HG02588 (cell line): ENCODE results near the gene MYMK.

Experiments
- ATAC-seq: cut with Tn5 transposase; IDR thresholded peaks from one replicate; pipeline ENCODE4 v1.9.1; 2021; ENCODE audit warnings: mild to moderate bottlenecking, moderate library complexity; ENCODE audit not compliant: unreplicated experiment

MYMK gene

DNA sequence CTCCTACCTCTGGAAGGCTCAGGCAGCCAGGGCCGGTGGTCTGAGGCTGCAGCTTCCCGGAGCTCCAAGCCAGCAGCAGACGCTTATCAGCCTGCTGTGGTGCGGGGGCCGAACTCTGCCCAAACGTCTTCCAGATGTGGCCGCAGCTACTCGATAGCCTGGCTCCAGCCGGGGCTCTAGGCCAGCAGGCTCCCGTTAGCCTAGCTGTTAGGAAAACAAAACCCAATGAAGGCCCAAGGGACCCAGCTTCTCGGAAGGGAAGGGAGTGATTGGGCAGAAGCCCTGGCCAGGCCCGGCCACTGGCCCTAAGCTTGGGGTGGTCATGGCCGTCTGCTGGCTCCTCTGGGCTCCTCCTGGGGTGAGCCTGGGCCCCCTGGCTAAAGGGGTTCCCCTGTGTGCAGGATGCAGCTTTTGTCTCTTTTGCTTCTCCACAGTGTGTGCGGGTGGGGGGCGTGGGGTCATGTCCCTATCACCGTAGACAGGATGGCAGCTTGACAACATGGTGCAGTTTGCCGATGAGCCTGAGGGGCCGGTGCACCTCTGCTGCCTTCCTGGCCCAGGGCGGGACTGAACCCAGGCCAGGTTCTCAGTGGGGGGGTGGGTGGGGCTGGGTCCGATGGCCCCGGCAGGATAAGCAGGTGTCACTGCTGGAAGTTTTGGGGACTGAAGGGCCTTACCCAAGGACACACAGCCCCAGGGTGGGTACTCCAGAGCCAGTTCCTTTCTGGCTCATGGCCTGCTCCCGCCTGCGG is 18.7 kb downstream of the MYMK start:
- no peak for ATAC-seq

DNA sequence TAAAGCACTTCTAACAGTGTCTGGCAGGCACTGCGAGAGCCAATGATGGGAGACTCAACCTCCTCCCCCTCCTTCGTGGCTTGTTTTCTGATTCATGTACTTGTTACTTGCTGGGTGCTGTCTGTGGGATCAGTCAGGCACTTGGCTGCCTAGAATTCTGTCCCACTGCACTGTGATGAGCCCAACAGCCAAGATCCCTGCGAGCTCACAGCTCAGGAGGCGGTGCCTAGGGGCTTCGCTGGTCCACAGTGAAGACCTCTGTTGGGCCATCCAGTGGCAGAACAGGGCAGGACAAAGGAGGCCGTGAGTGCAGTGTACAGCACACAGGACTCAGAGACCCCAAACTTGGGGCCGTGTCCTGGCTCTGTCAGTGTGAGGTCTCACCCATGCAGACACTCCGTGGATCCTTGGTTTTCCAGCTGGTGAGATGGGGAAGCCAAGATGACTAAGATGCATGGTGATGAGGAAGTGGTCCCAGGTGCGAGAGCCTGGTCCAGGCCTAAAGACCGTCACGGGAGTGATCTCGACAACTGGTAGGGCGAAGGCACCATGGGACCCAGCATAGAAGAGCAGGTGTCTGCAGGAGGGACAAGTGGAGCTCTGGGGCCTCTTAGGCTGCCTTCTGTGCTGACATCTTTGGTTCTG is 19.5 kb downstream of the MYMK start:
- no peak for ATAC-seq

DNA sequence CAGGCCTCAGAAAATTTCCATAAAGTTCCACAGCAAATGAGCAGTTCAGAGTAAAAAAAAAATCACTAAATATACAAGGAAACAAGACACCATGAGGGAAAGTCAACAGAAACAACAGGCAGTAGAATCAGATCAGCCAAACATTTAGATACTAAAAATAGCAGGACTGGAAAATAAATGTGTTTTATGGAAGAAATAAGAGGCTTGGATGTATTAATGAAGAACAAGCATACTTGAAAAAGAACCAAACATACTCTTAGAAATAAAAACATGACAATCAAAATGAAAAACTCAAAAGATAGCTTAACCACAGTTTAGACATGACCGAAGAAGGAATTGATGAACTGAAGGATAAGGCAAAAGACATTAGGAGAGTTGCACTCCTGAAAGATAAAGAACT is 22.6 kb downstream of the MYMK start:
- no peak for ATAC-seq

DNA sequence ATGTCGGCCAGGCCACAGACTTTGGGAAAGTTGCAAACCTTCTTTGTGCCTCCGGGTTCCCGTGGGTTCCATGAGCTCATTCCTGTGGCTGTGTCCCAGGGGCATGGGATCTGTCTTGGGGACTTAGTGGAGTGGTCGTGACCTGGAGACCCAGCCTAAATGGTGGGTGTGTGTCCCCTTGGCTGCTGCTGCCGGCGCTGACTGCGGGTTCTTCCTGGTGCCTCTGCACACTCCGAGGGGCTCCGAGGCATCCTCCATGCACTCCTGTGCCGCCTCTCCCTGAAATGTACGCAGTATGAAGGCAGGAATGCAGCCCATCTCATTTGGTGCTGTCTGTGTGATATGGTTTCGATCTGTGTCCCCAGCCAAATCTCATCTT is 24.9 kb downstream of the MYMK start:
- no peak for ATAC-seq

GRCh38 chr9:133499132-133499891 is 25.4 kb downstream of the MYMK start:
- ATAC-seq: no peak

DNA sequence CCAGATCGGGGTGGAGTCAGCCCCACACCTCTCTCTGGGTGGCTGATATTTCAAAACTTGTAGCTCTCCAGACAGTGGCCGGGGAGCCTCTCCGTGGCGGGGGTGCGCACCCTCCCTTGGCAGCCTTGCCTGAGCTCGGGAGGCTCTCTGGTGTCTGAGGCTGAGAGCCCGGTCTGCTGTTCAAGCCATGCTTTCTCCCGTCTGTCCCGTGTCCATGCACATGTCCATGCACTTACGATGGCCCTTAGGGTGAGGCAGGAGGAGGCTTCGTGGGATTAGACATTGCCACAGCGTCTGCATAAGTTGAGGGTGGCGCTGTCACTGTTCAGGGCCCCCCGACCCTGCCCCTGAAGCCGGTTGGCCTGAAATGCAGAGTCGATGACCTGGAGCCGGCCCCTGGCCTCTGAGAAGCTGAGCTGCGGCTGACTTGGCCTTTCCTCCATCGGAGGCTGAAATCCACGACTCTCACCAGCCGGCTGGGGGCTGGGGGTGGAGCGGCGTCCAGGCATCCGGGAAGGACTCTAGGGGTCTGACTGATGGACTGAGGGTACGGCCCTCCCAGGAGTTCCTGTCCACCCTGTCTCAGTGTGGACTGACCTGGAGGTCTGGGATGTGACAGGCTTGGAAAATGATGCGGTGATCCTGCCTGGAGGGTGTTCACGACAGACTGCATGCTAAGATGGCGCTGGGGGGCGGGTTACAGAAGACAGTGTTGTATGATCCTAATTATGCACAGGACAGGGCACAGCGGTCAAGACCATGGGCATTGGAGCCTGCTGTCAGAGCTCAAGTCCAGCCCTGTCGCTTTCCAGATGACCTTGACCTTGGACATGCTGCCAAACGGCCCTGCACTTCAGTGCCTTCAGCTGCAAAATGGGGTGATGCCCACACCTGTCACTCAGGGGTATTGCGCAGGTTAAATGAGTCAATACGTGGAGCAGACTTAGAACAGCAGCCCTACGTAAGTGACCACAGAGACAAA is 27.6 kb downstream of the MYMK start:
- no peak for ATAC-seq

- ATAC-seq: no peak
Observed at GRCh38 chr9:133495327-133496293, 29.1 kb downstream of the MYMK start.

DNA sequence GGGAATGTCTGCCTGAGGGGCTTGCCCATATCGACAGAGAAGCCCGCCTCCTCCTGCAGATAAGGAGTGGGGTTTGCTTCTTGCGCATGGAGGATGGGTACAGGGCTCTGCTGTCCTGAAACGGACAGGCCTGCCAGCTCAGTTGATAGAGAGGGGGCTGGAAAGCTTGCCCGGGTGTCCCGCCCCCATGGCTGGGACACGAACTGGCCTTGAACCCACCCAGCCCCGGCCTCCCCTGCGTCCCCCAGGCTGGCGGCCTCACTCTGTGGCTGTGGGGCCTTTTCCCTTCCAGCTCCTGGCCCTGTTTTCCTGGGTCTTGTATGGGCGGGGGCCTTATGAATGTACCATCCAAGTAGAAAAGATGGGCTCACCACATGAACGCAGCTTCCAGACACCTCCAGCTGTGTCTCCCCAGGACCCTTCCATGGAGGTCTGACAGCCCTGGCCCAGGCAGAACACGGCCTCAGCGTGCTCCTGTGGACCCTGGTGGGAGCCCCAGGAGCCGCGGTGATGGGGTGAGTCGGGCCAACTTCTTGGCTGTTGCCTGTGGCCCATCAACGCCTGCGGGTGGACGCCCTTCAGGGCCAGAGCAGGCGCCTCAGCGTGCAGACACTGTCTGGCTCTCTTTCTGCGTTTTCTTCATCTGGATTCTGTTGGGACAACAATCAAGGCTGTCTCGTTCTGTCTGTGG is 30.0 kb downstream of the MYMK start:
- no peak for ATAC-seq

DNA sequence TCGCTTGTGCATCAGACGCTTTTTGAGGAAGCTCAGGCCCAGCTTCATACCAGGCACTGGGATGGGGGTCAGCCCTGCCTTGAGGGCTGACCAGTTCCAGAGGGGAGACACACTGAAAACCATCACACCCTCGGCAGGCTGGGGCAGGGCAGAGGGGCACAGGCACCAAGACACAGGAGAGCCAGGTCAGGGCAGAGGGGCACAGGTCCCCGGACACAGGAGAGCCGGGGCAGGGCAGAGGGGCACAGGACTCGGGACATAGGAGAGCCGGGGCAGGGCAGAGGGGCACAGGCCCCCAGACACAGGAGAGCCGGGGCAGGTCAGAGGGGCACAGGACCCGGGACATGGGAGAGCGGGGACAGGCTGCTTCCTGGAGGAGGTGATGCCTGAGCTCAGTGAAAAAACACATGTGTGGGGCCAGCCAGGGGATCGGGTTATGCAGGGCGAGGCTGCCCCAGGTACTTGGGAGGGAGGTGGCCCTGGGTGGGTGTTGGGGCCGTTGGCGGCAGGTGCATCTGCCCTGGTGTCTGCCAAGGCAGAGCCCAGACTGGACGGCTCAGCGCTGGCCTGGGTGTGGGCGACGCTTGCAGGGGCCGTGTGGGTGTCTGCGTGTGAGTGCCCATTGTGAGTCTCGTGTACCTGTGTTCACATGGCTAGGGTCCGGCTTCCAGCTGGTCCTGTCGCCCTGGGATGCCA is 30.8 kb downstream of the MYMK start:
- no peak for ATAC-seq

DNA sequence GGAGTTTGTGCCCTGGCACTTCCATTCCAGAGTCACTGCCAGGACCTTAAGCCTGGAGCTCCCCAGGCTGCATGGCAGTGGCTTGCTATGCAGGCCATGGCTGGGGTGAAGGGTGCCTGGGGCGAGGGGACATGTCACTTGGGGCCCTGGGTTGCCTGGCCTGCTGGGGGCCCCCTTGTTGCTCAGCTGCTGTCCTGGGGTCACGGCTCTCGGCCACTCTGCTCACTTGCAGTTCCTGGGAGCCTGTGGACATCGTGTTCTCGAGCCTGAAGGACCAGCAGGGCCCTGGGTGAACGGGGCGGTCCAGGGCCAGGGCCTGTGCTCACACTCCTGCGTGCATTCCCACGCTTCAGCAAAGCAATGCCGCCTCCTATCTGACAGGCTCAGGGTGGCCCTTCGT is 31.3 kb downstream of the MYMK start:
- no peak for ATAC-seq

DNA sequence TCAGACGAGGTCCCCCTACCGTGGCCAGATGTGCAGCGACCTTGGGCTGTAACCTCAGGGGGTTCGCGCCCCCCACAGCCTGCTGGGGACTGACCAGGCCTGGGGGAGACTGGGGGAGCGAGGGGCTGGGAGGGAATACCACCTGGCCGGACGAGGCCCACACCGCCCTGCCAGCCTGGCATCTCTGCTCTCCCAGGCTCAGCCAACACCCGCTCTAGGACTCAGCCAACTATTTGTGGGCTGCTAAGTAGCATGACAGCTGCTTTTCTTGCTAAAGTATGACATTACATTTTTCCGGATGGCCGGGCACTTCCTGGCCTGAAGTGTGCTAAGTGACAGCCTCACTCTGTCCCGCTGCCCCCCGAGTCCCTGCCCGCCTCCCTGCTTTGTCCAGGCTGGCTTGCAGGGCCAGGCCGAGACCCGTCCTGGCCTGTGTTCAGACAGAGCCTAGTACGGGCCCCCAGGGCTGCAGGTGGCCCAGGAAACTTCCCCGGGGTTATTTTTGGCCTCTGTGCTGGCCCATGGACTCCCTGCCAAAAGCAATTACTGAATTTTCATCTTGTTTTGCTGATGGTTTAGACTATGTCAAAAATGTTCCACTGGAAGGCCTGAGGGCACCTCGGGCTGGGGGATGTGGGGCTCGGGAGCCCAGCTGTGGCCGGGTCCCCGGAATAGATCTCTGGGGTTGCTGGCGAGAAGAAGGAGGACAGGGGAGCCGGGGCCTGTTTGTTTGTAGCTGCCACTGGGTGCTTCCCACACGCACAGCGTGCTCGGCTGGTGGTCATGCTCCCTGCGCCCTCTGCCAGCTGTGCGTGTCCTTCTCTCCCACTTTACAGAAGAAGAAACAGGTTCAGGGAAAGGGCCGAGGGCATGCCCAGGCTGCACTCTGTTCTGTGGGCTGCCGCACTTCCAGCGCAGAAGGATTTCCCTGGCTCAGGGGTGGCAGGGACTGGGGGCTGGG is 32.4 kb downstream of the MYMK start:
- no peak for ATAC-seq

GRCh38 chr9:133491656-133491925 is 33.2 kb downstream of the MYMK start:
- no peak for ATAC-seq

DNA sequence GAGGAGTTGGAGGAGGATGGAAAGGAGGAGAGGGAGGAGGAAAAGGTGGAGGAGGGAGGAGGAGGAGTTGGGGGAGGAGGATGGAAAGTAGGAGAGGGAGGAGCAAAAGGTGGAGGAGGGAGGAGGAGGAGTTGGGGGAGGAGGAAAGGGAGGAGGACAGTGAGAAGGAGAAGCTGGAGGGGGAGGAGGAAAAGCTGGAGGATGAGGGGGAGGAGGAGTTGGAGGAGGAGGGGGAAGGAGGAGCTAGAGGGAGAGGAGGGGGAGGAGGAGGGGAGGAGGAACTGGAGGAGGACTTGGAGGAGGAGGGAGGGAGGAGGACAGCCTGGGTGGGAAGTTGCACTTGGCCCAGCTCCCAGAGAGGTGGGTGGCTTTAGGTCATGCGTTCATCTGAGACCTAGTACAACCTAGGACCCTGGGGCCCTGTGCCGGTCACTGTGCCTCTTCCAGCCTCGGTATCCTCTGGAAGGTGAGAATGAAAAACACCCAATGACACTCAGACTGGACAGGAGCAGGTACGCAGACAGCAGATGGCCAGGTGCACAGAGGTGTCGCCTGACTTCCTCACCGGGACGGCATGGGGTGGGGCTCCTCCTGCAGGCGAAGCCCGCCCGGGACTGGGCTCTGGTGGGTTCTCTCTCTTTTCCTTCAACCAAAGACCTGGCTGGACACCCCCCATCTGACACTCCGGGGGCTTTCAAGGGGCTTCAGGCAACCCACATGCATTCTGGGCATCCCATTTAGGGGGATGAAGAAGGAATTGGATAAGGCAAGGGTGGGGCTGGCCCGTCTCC is 33.7 kb downstream of the MYMK start:
- no peak for ATAC-seq

DNA sequence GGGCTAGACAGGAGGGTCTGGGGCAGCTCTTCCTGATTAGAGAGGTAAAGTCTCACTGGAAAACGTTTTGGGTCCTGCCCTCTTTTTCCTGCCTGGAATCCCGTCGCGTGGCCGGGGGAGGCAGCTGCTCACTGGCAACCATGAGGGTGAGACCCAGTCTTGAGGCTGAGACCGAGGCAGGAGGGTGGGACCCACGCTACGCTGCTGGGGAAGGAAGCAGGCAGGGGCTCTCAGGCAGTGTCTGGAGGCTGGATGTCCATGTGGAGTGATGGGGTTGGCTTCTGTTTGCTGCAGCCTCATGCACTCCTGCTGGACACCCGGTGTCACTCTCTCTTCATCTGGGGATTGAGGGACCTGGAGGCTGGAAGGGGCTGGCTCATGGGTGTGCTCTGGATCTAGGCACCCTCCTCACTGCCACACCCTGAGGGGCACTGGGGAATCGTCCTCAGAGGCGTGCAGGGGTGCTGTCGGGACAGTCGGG is 34.5 kb downstream of the MYMK start:
- ATAC-seq: no peak

GRCh38 chr9:133489253-133490190 is 35.2 kb downstream of the MYMK start:
- ATAC-seq: no peak
